H54 (cell line): ENCODE data around the gene LSAMP.

Experiments used
- DNase-seq: peaks from one replicate; pipeline ENCODE4 v3.0.0; 2011; ENCODE audit warnings: low spot score, mixed read lengths; ENCODE audit not compliant: insufficient read length
- FAIRE-seq: peaks from 3 replicates; lab custom pipeline; 2011; peaks lifted over from hg19 to GRCh38; lab: Jason Lieb, UNC
- POLR2A ChIP-seq: IDR thresholded peaks from 2 replicates; pipeline ENCODE4 v1.6.1; 2011; ENCODE audit warnings: low read depth, mild to moderate bottlenecking, low read length

Gene LSAMP

GRCh38 chr3:116356056-116356455 is 89.2 kb downstream of the LSAMP start:
- FAIRE-seq (no peak), DNase-seq (no peak)
- TF ChIP-seq POLR2A, result no peak

GRCh38 chr3:116354382-116354781 is 90.9 kb downstream of the LSAMP start:
- FAIRE-seq, result no peak
- DNase-seq, result no peak
- no peak for TF ChIP-seq POLR2A

- FAIRE-seq (no peak), DNase-seq (no peak)
- no peak for TF ChIP-seq POLR2A
These were observed 95.1 kb downstream of the LSAMP start for GRCh38 chr3:116350119-116350733.

- DNase-seq (no peak), FAIRE-seq (no peak)
- no peak for TF ChIP-seq POLR2A
These were observed 97.1 kb downstream of the LSAMP start for GRCh38 chr3:116348216-116348615.

GRCh38 chr3:116342499-116342898 is 102.8 kb downstream of the LSAMP start:
- TF ChIP-seq POLR2A, result no peak
- FAIRE-seq (no peak), DNase-seq (no peak)

GRCh38 chr3:116341899-116342298 is 103.4 kb downstream of the LSAMP start:
- no peak for TF ChIP-seq POLR2A
- DNase-seq (no peak), FAIRE-seq (no peak)

- FAIRE-seq, result no peak
- no peak for TF ChIP-seq POLR2A
These were observed 103.9 kb downstream of the LSAMP start for GRCh38 chr3:116341381-116341780.

GRCh38 chr3:116340680-116341216 is 104.5 kb downstream of the LSAMP start:
- FAIRE-seq (no peak), DNase-seq (no peak)
- TF ChIP-seq POLR2A, result no peak

More at GRCh38 chr3:116341381-116341780, 103.9 kb downstream of the LSAMP start:
- no peak for DNase-seq

GRCh38 chr3:116339441-116340028 is 105.8 kb downstream of the LSAMP start:
- TF ChIP-seq POLR2A, result no peak

GRCh38 chr3:116338713-116339112 is 106.6 kb downstream of the LSAMP start:
- DNase-seq, result no peak
- no peak for TF ChIP-seq POLR2A
- FAIRE-seq, result no peak

More at GRCh38 chr3:116339441-116340028, 105.8 kb downstream of the LSAMP start:
- DNase-seq (no peak), FAIRE-seq (no peak)

- no peak for TF ChIP-seq POLR2A
- DNase-seq (no peak), FAIRE-seq (no peak)
These were observed 108.1 kb downstream of the LSAMP start for GRCh38 chr3:116337229-116337628.

GRCh38 chr3:116331380-116331779 is 113.9 kb downstream of the LSAMP start:
- no peak for TF ChIP-seq POLR2A
- no peak for FAIRE-seq
- DNase-seq, result no peak

GRCh38 chr3:116322750-116323375 is 122.4 kb downstream of the LSAMP start:
- no peak for TF ChIP-seq POLR2A
- no peak for DNase-seq
- no peak for FAIRE-seq

- FAIRE-seq (no peak), DNase-seq (no peak)
- no peak for TF ChIP-seq POLR2A
These were observed 126.9 kb downstream of the LSAMP start for GRCh38 chr3:116318370-116318769.
